Measurements from ENCODE around the gene ZNF587.
"Not testable (repeated sequence)": the region's sequence is repeated elsewhere in the genome, so short reads cannot be mapped to it uniquely, and the experiment has no call there.

Gene ZNF587

DNA sequence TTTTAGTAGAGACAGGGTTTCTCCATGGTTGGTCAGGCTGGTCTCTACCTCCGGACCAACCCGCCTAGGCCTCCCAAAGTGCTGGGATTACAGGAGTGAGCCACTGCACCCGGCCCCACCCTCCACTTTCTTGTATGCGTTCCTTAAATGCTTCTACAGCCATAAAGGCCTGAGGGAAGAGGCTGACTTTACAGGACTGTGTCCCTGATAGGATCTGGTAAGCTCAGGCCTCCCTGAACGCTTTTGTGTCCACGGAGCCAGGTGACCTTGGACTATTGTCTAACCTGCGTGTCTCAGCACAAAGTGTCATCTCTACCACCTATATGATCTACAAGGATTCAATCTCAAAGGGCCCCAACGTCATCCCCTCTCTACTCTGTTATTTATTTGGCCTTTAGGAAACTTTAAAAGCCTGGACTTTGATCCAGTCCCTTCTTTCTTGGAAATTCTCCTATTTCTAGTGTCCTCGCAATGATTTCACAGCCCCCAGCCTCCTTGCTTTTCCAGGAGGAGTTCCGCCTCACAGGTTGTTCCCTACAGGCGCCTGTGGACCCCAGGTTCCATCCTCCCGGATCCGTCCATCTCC, 35.6 kb upstream of the ZNF587 start:
- Histone ChIP-seq H3K9me3 (ENCODE audit: control insufficient read depth in 1 of 2, low read length in 2 of 2) (no peaks in the 10 kb centered on the region), H3K27me3 (ENCODE audit: control insufficient read depth in 1 of 2, insufficient read depth in 2 of 2, low read length in 2 of 2) (no peaks in the 10 kb centered on the region), H3K36me3 (ENCODE audit: control insufficient read depth in 1 of 2, insufficient read depth in 2 of 2, low read length in 2 of 2) (peaks cover 8 to 28% of the 10 kb centered on the region in 2 donors), H3K4me1 (ENCODE audit: control insufficient read depth in 1 of 2, insufficient read depth in 2 of 2, low read length in 2 of 2) (peaks cover 10 to 49% of the 10 kb centered on the region in 2 donors), H3K27ac (ENCODE audit: low read depth, low read length) (peak overlapping the region; percentile 69), H3K4me3 (ENCODE audit: low read depth in 1 of 2, low read length in 2 of 2) (peak overlapping the region; percentile 91 to 100), H3K9ac (ENCODE audit: low read depth in 1 of 2, low read length in 2 of 2) (peak overlapping the region; percentile 87 to 99)

DNA sequence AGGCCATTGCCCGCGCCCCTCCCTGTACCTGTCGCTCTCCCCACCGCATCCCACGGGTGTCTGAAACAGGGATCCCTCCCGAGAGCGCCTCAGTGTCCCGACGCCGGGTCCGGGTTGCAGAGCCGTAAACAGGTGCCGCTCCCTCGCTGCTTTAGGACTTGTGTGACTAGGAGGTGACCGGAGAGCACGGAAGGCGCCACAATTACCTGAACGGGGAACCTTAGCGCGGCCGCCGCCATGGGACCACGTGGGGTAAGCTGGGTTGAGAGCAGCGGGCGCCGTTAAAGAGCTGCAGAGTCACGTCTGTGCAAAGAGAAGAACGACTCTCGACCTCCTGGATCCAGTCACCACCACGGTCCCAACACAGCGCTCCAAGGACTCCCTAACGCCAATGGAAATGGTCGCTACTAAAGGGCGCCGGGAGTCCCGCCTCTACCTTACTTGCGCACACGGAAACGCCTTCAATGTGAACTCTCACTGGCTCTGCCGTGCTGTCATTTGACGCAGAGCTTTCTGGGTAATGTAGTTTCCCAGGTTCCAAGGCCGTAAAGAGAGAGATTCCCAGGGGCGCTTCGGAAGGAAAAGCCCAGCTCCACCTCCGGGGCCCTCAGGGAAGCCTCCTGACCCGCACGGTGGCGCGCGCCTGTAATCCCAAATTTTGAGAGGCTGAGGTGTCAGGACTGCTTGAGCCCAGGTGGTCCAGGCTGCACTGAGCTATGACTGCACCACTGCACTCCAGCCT, 35.0 kb upstream of the ZNF587 start, which contains the start of gene ZNF552:
Gene ZNF552 (minus strand): TSS at position 409 of the 742 bp plus-strand sequence. CDS start 170 bp downstream, at position 239.
- Histone ChIP-seq H3K27me3 (ENCODE audit: control insufficient read depth in 1 of 2, insufficient read depth in 2 of 2, low read length in 2 of 2) (no peaks in the 10 kb centered on the region), H3K36me3 (ENCODE audit: control insufficient read depth in 1 of 2, insufficient read depth in 2 of 2, low read length in 2 of 2) (peaks cover 2 to 21% of the 10 kb centered on the region in 2 donors)

DNA sequence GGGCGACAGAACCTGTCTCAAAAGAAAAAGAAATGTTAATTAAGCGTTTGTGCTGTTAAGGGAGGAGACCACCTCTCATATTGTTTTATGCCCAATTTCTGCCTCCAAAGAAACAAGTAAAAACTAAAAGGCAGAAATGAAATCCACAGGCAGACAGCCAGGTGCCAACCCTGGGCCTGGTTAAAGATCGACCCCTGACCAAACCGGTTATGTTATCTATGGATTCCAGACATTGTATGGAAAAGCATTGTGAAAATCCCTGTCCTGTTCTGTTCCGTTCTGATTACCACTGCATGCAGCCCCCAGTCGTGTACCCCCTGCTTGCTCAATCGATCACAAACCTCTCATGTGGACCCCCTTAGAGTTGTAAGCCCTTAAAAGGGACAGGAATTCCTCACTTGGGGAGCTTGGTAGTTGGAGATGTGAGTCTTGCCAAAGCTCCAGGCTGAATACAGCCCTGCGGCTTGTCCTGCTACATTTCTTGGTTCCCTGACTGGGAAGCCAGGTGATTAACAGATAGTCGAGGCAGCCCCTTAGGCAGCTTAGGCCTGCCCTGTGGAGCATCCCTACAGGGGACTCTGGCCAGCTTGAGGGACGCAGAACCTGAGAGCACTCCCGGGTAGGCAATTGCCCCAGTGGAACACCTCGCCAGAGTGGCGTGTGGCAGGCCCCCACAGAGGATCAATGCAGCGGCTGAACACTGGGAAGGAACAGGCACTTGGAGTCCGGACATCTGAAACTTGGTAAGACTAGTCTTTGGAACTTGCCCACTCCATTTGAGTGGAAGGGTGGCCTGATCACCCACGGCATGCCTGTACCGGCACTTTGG, 34.2 kb upstream of the ZNF587 start:
- H3K27ac ChIP-seq (ENCODE audit: low read depth, low read length), result no peak overlapping the region
- H3K9ac ChIP-seq (ENCODE audit: low read depth in 1 of 2, low read length in 2 of 2), result peak overlapping the region; percentile 87 to 99
- peak overlapping the region; percentile 91 to 100 for H3K4me3 ChIP-seq (ENCODE audit: low read depth in 1 of 2, low read length in 2 of 2)

More for the DNA sequence above, 35.0 kb upstream of the ZNF587 start, which contains the start of gene ZNF552:
- H3K27ac ChIP-seq (ENCODE audit: low read depth, low read length), result peak within 1 kb of the TSS; percentile 69
- H3K4me3 ChIP-seq (ENCODE audit: low read depth in 1 of 2, low read length in 2 of 2), result peak within 1 kb of the TSS; percentile 91 to 100
- H3K9ac ChIP-seq (ENCODE audit: low read depth in 1 of 2, low read length in 2 of 2), result peak within 1 kb of the TSS; percentile 87 to 99
- H3K4me1 ChIP-seq (ENCODE audit: control insufficient read depth in 1 of 2, insufficient read depth in 2 of 2, low read length in 2 of 2), result peaks cover 10 to 49% of the 10 kb centered on the region in 2 donors
- no peaks in the 10 kb centered on the region for H3K9me3 ChIP-seq (ENCODE audit: control insufficient read depth in 1 of 2, low read length in 2 of 2)

DNA sequence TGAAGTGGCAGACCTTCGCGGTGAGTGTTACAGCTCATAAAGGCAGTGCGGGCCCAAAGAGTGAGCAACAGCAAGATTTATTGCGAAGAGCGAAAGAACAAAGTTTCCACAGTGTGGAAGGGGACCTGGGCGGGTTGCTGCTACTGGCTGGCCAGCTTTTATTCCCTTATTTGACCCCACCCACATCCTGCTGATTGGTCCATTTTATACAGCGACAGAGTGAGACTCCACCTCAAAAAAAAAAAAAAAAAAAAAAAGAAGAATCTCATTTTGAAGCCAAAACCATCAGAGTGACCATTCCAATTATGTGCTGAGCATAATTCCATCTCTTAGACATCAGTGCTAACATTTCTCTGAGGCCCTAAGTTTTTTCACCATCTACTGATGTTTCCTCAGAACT, 33.0 kb upstream of the ZNF587 start:
- H3K36me3 ChIP-seq (ENCODE audit: control insufficient read depth in 1 of 2, insufficient read depth in 2 of 2, low read length in 2 of 2), result peaks cover 0 to 11% of the 10 kb centered on the region in 2 donors
- H3K27ac ChIP-seq (ENCODE audit: low read depth, low read length), result no peak overlapping the region
- no peak overlapping the region for H3K4me3 ChIP-seq (ENCODE audit: low read depth in 1 of 2, low read length in 2 of 2)
- no peaks in the 10 kb centered on the region for H3K9me3 ChIP-seq (ENCODE audit: control insufficient read depth in 1 of 2, low read length in 2 of 2)
- no peak overlapping the region for H3K9ac ChIP-seq (ENCODE audit: low read depth in 1 of 2, low read length in 2 of 2)
- no peaks in the 10 kb centered on the region for H3K27me3 ChIP-seq (ENCODE audit: control insufficient read depth in 1 of 2, insufficient read depth in 2 of 2, low read length in 2 of 2)
- peaks cover 4 to 55% of the 10 kb centered on the region in 2 donors for H3K4me1 ChIP-seq (ENCODE audit: control insufficient read depth in 1 of 2, insufficient read depth in 2 of 2, low read length in 2 of 2)

More for the DNA sequence above, 34.2 kb upstream of the ZNF587 start:
- Histone ChIP-seq H3K9me3 (ENCODE audit: control insufficient read depth in 1 of 2, low read length in 2 of 2) (no peaks in the 10 kb centered on the region), H3K27me3 (ENCODE audit: control insufficient read depth in 1 of 2, insufficient read depth in 2 of 2, low read length in 2 of 2) (no peaks in the 10 kb centered on the region), H3K4me1 (ENCODE audit: control insufficient read depth in 1 of 2, insufficient read depth in 2 of 2, low read length in 2 of 2) (peaks cover 8 to 50% of the 10 kb centered on the region in 2 donors), H3K36me3 (ENCODE audit: control insufficient read depth in 1 of 2, insufficient read depth in 2 of 2, low read length in 2 of 2) (peaks cover 0 to 13% of the 10 kb centered on the region in 2 donors)

DNA sequence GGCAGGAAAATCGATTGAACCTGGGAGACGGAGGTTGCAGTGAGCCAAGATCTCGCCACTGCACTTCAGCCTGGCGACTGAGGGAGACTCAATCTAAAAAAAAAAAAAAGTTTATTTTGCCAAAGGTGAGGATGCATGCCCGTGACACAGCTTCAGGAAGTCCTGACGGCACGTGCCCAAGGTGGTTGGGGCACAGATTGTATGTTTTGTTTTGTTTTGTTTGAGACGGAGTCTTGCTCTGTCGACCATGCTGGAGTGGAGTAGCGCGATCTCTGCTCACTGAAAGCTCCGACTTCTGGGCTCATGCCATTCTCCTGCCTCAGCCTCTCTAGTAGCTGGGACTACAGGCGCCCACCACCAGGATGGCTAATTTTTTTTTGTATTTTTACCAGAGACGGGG, 31.7 kb upstream of the ZNF587 start:
- H3K27ac ChIP-seq (ENCODE audit: low read depth, low read length), result no peak overlapping the region
- H3K4me3 ChIP-seq (ENCODE audit: low read depth in 1 of 2, low read length in 2 of 2), result no peak overlapping the region
- H3K9me3 ChIP-seq (ENCODE audit: control insufficient read depth in 1 of 2, low read length in 2 of 2), result no peaks in the 10 kb centered on the region
- no peaks in the 10 kb centered on the region for H3K27me3 ChIP-seq (ENCODE audit: control insufficient read depth in 1 of 2, insufficient read depth in 2 of 2, low read length in 2 of 2)
- peaks cover 0 to 8% of the 10 kb centered on the region in 2 donors for H3K36me3 ChIP-seq (ENCODE audit: control insufficient read depth in 1 of 2, insufficient read depth in 2 of 2, low read length in 2 of 2)
- no peak overlapping the region for H3K9ac ChIP-seq (ENCODE audit: low read depth in 1 of 2, low read length in 2 of 2)
- H3K4me1 ChIP-seq (ENCODE audit: control insufficient read depth in 1 of 2, insufficient read depth in 2 of 2, low read length in 2 of 2), result peaks cover 4 to 52% of the 10 kb centered on the region in 2 donors

DNA sequence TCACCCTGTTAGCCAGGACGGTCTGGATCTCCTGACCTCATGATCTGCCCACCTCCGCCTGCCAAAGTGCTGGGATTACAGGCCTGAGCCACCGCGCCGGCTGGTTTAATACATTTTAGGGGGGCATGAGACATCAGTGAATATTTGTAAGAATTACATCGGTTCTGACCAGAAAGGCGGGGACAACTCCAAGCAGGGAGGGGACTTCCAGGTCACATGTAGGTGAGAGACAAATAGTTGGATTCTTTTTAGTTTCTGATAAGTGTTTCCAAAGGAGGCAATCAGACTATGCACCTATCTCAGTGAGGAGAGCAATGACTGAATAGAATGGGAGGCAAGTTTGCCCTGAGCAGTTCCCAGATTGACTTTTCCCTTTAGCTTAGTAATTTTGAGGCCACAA, 31.3 kb upstream of the ZNF587 start:
- Histone ChIP-seq H3K27me3 (ENCODE audit: control insufficient read depth in 1 of 2, insufficient read depth in 2 of 2, low read length in 2 of 2) (no peaks in the 10 kb centered on the region), H3K4me1 (ENCODE audit: control insufficient read depth in 1 of 2, insufficient read depth in 2 of 2, low read length in 2 of 2) (peaks cover 4 to 52% of the 10 kb centered on the region in 2 donors), H3K4me3 (ENCODE audit: low read depth in 1 of 2, low read length in 2 of 2) (no peak overlapping the region), H3K36me3 (ENCODE audit: control insufficient read depth in 1 of 2, insufficient read depth in 2 of 2, low read length in 2 of 2) (peaks cover 0 to 7% of the 10 kb centered on the region in 2 donors), H3K9me3 (ENCODE audit: control insufficient read depth in 1 of 2, low read length in 2 of 2) (no peaks in the 10 kb centered on the region), H3K9ac (ENCODE audit: low read depth in 1 of 2, low read length in 2 of 2) (no peak overlapping the region), H3K27ac (ENCODE audit: low read depth, low read length) (no peak overlapping the region)

DNA sequence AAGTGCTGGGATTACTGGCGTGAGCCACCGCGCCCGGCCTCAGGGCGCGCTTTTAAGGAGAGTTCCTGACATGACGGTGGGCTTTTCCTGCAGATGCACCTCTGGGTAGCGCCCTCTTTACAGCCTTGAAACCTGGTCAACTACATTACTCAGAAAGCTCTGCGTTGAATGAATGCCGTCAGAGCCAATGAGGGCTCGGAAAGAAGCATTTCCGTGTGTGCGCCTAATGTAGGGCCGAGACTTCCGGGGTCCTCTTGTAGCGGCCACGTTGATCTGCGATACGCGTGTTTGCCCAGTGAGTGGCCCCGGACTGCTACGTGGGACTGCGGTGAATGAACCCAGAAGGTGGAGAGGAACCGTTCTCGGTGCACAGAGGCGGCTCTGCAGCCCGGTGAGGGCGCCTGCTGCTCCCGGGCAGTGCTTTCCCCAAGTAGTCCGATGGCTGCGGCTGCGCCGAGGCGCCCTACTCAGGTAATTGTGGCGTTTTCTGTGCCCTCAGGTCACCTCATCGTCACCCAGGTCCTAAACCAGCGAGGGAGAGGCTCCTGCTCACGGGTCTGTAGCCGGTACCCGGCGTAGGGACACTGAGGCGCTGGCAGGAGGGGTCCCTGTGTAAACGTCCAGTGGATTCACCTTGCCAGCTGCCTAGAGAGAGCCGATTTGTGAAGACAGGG, 30.0 kb upstream of the ZNF587 start:
- no peaks in the 10 kb centered on the region for H3K27me3 ChIP-seq (ENCODE audit: control insufficient read depth in 1 of 2, insufficient read depth in 2 of 2, low read length in 2 of 2)
- peak overlapping the region; percentile 94 to 100 for H3K4me3 ChIP-seq (ENCODE audit: low read depth in 1 of 2, low read length in 2 of 2)
- H3K4me1 ChIP-seq (ENCODE audit: control insufficient read depth in 1 of 2, insufficient read depth in 2 of 2, low read length in 2 of 2), result peaks cover 5 to 46% of the 10 kb centered on the region in 2 donors
- peak overlapping the region; percentile 72 for H3K27ac ChIP-seq (ENCODE audit: low read depth, low read length)
- peak overlapping the region; percentile 80 to 99 for H3K9ac ChIP-seq (ENCODE audit: low read depth in 1 of 2, low read length in 2 of 2)
- H3K36me3 ChIP-seq (ENCODE audit: control insufficient read depth in 1 of 2, insufficient read depth in 2 of 2, low read length in 2 of 2), result peaks cover 0 to 10% of the 10 kb centered on the region in 2 donors
- no peaks in the 10 kb centered on the region for H3K9me3 ChIP-seq (ENCODE audit: control insufficient read depth in 1 of 2, low read length in 2 of 2)

DNA sequence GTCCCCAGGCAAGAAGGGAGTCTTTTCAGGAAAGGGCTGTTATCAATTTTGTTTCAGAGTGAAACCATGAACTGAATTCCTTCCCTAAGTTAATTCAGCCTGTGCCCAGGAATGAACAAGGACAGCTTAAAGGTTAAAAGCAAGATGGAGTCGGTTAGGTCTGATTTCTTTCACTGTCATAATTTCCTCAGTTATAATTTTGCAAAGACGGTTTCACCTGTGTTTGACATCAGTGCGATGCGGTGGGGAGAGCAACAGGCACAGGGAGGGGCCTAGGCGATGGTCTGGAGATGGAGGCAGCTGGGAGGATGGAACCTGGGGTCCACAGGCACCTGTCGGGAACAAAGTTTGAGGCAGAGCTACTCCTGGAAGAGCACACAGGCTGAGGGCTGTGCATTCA, 29.1 kb upstream of the ZNF587 start:
- H3K4me3 ChIP-seq (ENCODE audit: low read depth in 1 of 2, low read length in 2 of 2), result peak overlapping the region; percentile 94 to 100

DNA sequence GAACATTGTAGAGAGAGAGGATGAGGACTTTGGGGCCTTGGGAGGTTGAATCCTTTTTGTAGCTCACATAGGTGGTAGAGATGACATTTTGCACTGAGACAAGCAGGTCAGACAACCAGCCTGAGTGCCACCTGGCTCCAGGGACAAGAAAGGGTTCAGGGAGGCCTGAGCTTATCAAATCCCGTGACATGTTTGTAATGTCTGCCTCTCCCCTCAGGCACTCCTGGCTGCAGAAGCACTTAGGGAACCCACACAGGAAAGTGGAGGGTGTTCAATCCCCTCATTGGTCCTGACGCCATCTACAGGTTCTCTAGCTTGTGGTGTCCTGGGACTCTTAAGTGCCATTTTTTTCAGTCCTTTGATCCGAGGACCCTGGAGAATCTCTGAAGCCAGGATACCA, 28.6 kb upstream of the ZNF587 start:
- Histone ChIP-seq H3K36me3 (ENCODE audit: control insufficient read depth in 1 of 2, insufficient read depth in 2 of 2, low read length in 2 of 2) (peaks cover 0 to 10% of the 10 kb centered on the region in 2 donors), H3K4me1 (ENCODE audit: control insufficient read depth in 1 of 2, insufficient read depth in 2 of 2, low read length in 2 of 2) (peaks cover 5 to 35% of the 10 kb centered on the region in 2 donors), H3K9ac (ENCODE audit: low read depth in 1 of 2, low read length in 2 of 2) (peak overlapping the region; percentile 80 to 99), H3K4me3 (ENCODE audit: low read depth in 1 of 2, low read length in 2 of 2) (peak overlapping the region; percentile 94 to 100)
- H3K27ac ChIP-seq (ENCODE audit: low read depth, low read length); H3K27me3 ChIP-seq (ENCODE audit: control insufficient read depth in 1 of 2, insufficient read depth in 2 of 2, low read length in 2 of 2); H3K9me3 ChIP-seq (ENCODE audit: control insufficient read depth in 1 of 2, low read length in 2 of 2): not testable (repeated sequence)

More for the DNA sequence above, 29.1 kb upstream of the ZNF587 start:
- Histone ChIP-seq H3K9me3 (ENCODE audit: control insufficient read depth in 1 of 2, low read length in 2 of 2) (no peaks in the 10 kb centered on the region), H3K9ac (ENCODE audit: low read depth in 1 of 2, low read length in 2 of 2) (peak overlapping the region; percentile 80 to 99), H3K4me1 (ENCODE audit: control insufficient read depth in 1 of 2, insufficient read depth in 2 of 2, low read length in 2 of 2) (peaks cover 5 to 37% of the 10 kb centered on the region in 2 donors), H3K27me3 (ENCODE audit: control insufficient read depth in 1 of 2, insufficient read depth in 2 of 2, low read length in 2 of 2) (no peaks in the 10 kb centered on the region), H3K36me3 (ENCODE audit: control insufficient read depth in 1 of 2, insufficient read depth in 2 of 2, low read length in 2 of 2) (peaks cover 0 to 10% of the 10 kb centered on the region in 2 donors), H3K27ac (ENCODE audit: low read depth, low read length) (no peak overlapping the region)
